A549 (cell line): ENCODE data around the gene MAP2. TPM values are rescaled to one million over a fixed set of nuclear protein-coding genes. Genes with fewer than 3 reads are reported as not detected.
A peak's percentile ranks its signal among the peaks of the same experiment; 100 is the strongest.

Experiments
- ATAC-seq, 2 experiments: fragments of 200-7000 bp in 1 of 2; fragments of >200 bp in 1 of 2; cut with Nextera tagmentation in 1 of 2; cut with Tn5 transposase in 1 of 2; 3 replicates each; pipeline versions ENCODE4 v1.8.0 to v1.9.1; 2018 to 2020; ENCODE audit warnings: mild to moderate bottlenecking in 1 of 2, moderate library complexity in 1 of 2
- CTCF ChIA-PET: fragments of 300-600 bp; sonication (Branson Sonifier 250); formaldehyde crosslinking; extraction: SDS; loops from one replicate; lab custom pipeline; 2021; ENCODE audit warnings: antibody characterized with exemption, inconsistent platforms; lab: Yijun Ruan, JAX
- POLR2A ChIA-PET: fragments of 350-600 bp; formaldehyde crosslinking; extraction: SDS; loops from one replicate; lab custom pipeline; 2021; ENCODE audit warnings: antibody characterized with exemption, inconsistent platforms; lab: Yijun Ruan, JAX
- DNase-seq, 2 experiments: peaks; one replicate each; pipeline versions ENCODE4 v3.0.0 to v3.0.0-alpha.2; 2011 to 2016; ENCODE audit warnings: low read depth in 1 of 2, low spot score in 1 of 2
- FAIRE-seq: peaks from 2 replicates; lab custom pipeline; 2011; peaks lifted over from hg19 to GRCh38; lab: Jason Lieb, UNC
- H3K27ac ChIP-seq, 2 experiments: fragments of >200 bp; sonication (Bioruptor Twin); formaldehyde crosslinking; 3 replicates each; pipeline ENCODE4 v1.5.1; 2016 to 2017
- H3K4me1 ChIP-seq: fragments of >200 bp; sonication (Bioruptor Twin); formaldehyde crosslinking; 3 replicates; pipeline ENCODE4 v1.6.1; 2016
- H3K4me2 ChIP-seq: fragments of >200 bp; sonication (Bioruptor Twin); formaldehyde crosslinking; 3 replicates; pipeline ENCODE4 v1.6.1; 2016
- H3K4me3 ChIP-seq: fragments of >200 bp; sonication (Bioruptor Twin); formaldehyde crosslinking; 3 replicates; pipeline ENCODE4 v1.5.1; 2016
- H3K9me3 ChIP-seq: fragments of >200 bp; sonication (Bioruptor Twin); formaldehyde crosslinking; 3 replicates; pipeline ENCODE4 v1.6.1; 2016
- BCL3 ChIP-seq: fragments of >200 bp; sonication (Bioruptor Twin); formaldehyde crosslinking; IDR thresholded peaks from 3 replicates; pipeline ENCODE4 v1.6.1; 2016
- BHLHE40 ChIP-seq: IDR thresholded peaks from 2 replicates; pipeline ENCODE4 v1.6.1; 2012; ENCODE audit warnings: low read depth, low read length, inconsistent platforms
- CBX2 ChIP-seq: fragments of 200-600 bp; sonication (generic); IDR thresholded peaks from 2 replicates; pipeline ENCODE4 v1.6.1; 2016; ENCODE audit warnings: low read depth, mild to moderate bottlenecking, borderline replicate concordance
- CBX8 ChIP-seq: fragments of 200-600 bp; sonication (generic); IDR thresholded peaks from 2 replicates; pipeline ENCODE4 v1.6.1; 2016
- CEBPB ChIP-seq, 2 experiments: fragments of >200 bp in 1 of 2; sonication (Bioruptor Twin) in 1 of 2; formaldehyde crosslinking in 1 of 2; IDR thresholded peaks; 2 replicates each; pipeline ENCODE4 v1.6.1; 2012 to 2016
- E2F6 ChIP-seq: IDR thresholded peaks from 2 replicates; pipeline ENCODE4 v1.6.1; 2012; ENCODE audit warnings: low read depth, borderline replicate concordance
- EHMT2 ChIP-seq: fragments of 200-600 bp; sonication (generic); IDR thresholded peaks from 2 replicates; pipeline ENCODE4 v1.6.1; 2016; ENCODE audit warnings: antibody characterized with exemption, low read depth, mild to moderate bottlenecking, moderate library complexity
- ELK1 ChIP-seq: fragments of 150-350 bp; IDR thresholded peaks from 2 replicates; pipeline ENCODE4 v1.6.1; 2014; ENCODE audit warnings: low read depth, mild to moderate bottlenecking, low read length
- FOSB ChIP-seq: fragments of 250-450 bp; sonication (Bioruptor Pico); IDR thresholded peaks from 2 replicates; pipeline ENCODE4 v1.5.0; 2020; ENCODE audit warnings: mild to moderate bottlenecking, moderate library complexity
- FOSL2 ChIP-seq, 2 experiments: fragments of 450-650 bp in 1 of 2; fragments of >200 bp in 1 of 2; sonication (Bioruptor Twin) in 1 of 2; formaldehyde crosslinking; IDR thresholded peaks; 2 replicates each; pipeline versions ENCODE4 v1.5.0 to v1.6.1; 2016 to 2020; ENCODE audit warnings: mild to moderate bottlenecking in 1 of 2, moderate library complexity in 1 of 2
- HDAC2 ChIP-seq: fragments of 200-600 bp; sonication (generic); IDR thresholded peaks from 2 replicates; pipeline ENCODE4 v1.6.1; 2016
- NPAS2 ChIP-seq: fragments of 250-450 bp; sonication (Bioruptor Pico); IDR thresholded peaks from 2 replicates; pipeline ENCODE4 v1.8.0; 2022; ENCODE audit warnings: mild to moderate bottlenecking, moderate library complexity, borderline replicate concordance
- RCOR1 ChIP-seq: fragments of 150-350 bp; IDR thresholded peaks from 2 replicates; pipeline ENCODE4 v1.6.1; 2014; ENCODE audit warnings: antibody characterized with exemption, low read length, low read depth
- RNF2 ChIP-seq: fragments of 200-600 bp; sonication (generic); IDR thresholded peaks from 2 replicates; pipeline ENCODE4 v1.6.1; 2016; ENCODE audit warnings: low read depth, mild to moderate bottlenecking, antibody characterized with exemption, moderate library complexity, borderline replicate concordance
- SMC3 ChIP-seq: fragments of >200 bp; sonication (Bioruptor Twin); formaldehyde crosslinking; IDR thresholded peaks from 3 replicates; pipeline ENCODE4 v1.6.1; 2018; ENCODE audit warnings: inconsistent platforms
- TP53 ChIP-seq: fragments of 250-450 bp; sonication (Bioruptor Pico); IDR thresholded peaks from 2 replicates; pipeline ENCODE4 v1.5.0; 2021; ENCODE audit warnings: mild to moderate bottlenecking, moderate library complexity
- ZC3H11A ChIP-seq: fragments of 450-650 bp; IDR thresholded peaks from 2 replicates; pipeline ENCODE4 v1.6.1; 2014; ENCODE audit warnings: antibody characterized with exemption, mild to moderate bottlenecking
- ZNF302 ChIP-seq: fragments of 250-450 bp; sonication (Bioruptor Pico); IDR thresholded peaks from 2 replicates; pipeline ENCODE4 v1.9.0; 2021; ENCODE audit warnings: inconsistent platforms, mild to moderate bottlenecking, moderate library complexity
- ZSCAN20 ChIP-seq: fragments of 250-450 bp; sonication (Bioruptor Pico); IDR thresholded peaks from 2 replicates; pipeline ENCODE4 v1.8.0; 2022; ENCODE audit warnings: mild to moderate bottlenecking, moderate library complexity
- WGBS: methylation state at CpG from one replicate; pipeline ENCODE4 v1.1.6; 2017; ENCODE audit errors: missing lambda C conversion rate; 5-methylcytosine and 5-hydroxymethylcytosine counted together
- polyA plus RNA-seq, 4 experiments: library from polyadenylated mRNA; depleted of rRNA in 3 of 4; stranded (reverse); fragments of >200 nt; fragmentation: RNase III in 1 of 4; extraction: RNeasy Plus Mini Kit Qiagen cat#74134 plus additional on column Dnase treatment in 1 of 4; gene quantifications; 2 replicates in 3 of 4; 3 replicates in 1 of 4; pipeline ENCODE4 v1.2.3, GENCODE V29; 2011 to 2017
- TF ChIP-seq, protein P1 (sequence below): fragments of 450-650 bp; IDR thresholded peaks from 2 replicates; pipeline ENCODE4 v1.6.1; 2014; ENCODE audit warnings: antibody characterized with exemption
- TF ChIP-seq, protein P2 (sequence below): fragments of 200-600 bp; sonication (generic); IDR thresholded peaks from 2 replicates; pipeline ENCODE4 v1.6.1; 2016; ENCODE audit warnings: antibody characterized with exemption, mild to moderate bottlenecking, moderate library complexity

Gene MAP2
- polyA plus RNA-seq, 2 of the 4 experiments (the other 2 are of a cell fraction) = 0.53 to 1.8 TPM

DNA sequence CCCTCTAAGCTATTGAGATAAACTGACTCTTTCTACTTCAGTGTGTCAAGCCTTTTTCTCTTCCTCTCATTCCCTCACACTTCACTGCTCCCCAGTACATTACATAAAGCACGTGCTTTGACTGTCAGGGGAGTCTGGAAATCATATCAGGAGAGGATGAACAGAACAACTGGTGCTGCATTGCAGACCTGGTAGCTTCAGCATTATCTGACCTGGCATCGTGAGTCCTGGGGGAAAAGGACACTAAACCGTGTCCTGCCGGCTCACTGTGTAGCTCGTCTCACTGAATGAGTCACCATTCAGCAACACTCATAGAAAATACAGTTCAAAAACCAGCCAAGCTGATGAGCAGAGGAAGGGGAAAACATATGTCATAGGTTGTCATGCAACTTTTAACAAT, 239.3 kb downstream of the MAP2 start:
- TF ChIP-seq, protein P1, sequence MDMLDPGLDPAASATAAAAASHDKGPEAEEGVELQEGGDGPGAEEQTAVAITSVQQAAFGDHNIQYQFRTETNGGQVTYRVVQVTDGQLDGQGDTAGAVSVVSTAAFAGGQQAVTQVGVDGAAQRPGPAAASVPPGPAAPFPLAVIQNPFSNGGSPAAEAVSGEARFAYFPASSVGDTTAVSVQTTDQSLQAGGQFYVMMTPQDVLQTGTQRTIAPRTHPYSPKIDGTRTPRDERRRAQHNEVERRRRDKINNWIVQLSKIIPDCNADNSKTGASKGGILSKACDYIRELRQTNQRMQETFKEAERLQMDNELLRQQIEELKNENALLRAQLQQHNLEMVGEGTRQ = no peak
- TF ChIP-seq FOSL2 (IDR thresholded peaks at IDR 0.05) (no peak), FOSL2 (CRISPR knock-in tag; IDR thresholded peaks at IDR 0.05) (0 out of 2 replicates have a peak, but pooled peaks have one; percentile 29), TP53 (CRISPR knock-in tag) (no peak)
- Histone ChIP-seq H3K4me3 (no peak overlapping the region), H3K9me3 (no peaks in the 10 kb centered on the region), H3K4me2 (0 out of 3 replicates have a peak overlapping the region, but pooled peaks have one; percentile 13), H3K4me1 (no peaks in the 10 kb centered on the region), H3K27ac (no peak overlapping the region)
- WGBS = 4% methylated on average over 5 of the region's 5 CpGs
- DNase-seq (no peak), FAIRE-seq (no peak), ATAC-seq (peak; percentile 24 to 34; a peak in 1 of 6 replicates)
- ChIA-PET CTCF (no interaction called here), POLR2A (no interaction called here)

GRCh38 chr2:209663656-209664055, 239.8 kb downstream of the MAP2 start:
- DNase-seq (no peak), ATAC-seq (no peak), FAIRE-seq (no peak)
- POLR2A ChIA-PET = no interaction called here
- 64% methylated on average over 4 of the region's 4 CpGs for WGBS
- H3K27ac ChIP-seq = no peak overlapping the region
- H3K4me2 ChIP-seq = no peak overlapping the region
- no peaks in the 10 kb centered on the region for H3K9me3 ChIP-seq
- no peak overlapping the region for H3K4me3 ChIP-seq
- TF ChIP-seq BCL3 (no peak), CBX8 (no peak), RNF2 (no peak), CEBPB (IDR thresholded peaks at IDR 0.05) (no peak), BHLHE40 (no peak), SMC3 (no peak), RCOR1 (no peak), HDAC2 (no peak), NPAS2 (CRISPR knock-in tag) (no peak)
- no peaks in the 10 kb centered on the region for H3K4me1 ChIP-seq
- CTCF ChIA-PET = no interaction called here

GRCh38 chr2:209666296-209666695, 242.4 kb downstream of the MAP2 start:
- no peak for ATAC-seq
- H3K4me3 ChIP-seq = no peak overlapping the region
- POLR2A ChIA-PET = no interaction called here
- WGBS = 19% methylated on average over 1 of the region's 1 CpG
- TF ChIP-seq ZSCAN20 (CRISPR knock-in tag) (no peak), ZC3H11A (no peak), CBX2 (no peak), ELK1 (no peak), CBX8 (no peak), EHMT2 (no peak), FOSB (no peak), SMC3 (no peak), E2F6 (no peak), ZNF302 (CRISPR knock-in tag) (no peak)
- TF ChIP-seq, protein P2, sequence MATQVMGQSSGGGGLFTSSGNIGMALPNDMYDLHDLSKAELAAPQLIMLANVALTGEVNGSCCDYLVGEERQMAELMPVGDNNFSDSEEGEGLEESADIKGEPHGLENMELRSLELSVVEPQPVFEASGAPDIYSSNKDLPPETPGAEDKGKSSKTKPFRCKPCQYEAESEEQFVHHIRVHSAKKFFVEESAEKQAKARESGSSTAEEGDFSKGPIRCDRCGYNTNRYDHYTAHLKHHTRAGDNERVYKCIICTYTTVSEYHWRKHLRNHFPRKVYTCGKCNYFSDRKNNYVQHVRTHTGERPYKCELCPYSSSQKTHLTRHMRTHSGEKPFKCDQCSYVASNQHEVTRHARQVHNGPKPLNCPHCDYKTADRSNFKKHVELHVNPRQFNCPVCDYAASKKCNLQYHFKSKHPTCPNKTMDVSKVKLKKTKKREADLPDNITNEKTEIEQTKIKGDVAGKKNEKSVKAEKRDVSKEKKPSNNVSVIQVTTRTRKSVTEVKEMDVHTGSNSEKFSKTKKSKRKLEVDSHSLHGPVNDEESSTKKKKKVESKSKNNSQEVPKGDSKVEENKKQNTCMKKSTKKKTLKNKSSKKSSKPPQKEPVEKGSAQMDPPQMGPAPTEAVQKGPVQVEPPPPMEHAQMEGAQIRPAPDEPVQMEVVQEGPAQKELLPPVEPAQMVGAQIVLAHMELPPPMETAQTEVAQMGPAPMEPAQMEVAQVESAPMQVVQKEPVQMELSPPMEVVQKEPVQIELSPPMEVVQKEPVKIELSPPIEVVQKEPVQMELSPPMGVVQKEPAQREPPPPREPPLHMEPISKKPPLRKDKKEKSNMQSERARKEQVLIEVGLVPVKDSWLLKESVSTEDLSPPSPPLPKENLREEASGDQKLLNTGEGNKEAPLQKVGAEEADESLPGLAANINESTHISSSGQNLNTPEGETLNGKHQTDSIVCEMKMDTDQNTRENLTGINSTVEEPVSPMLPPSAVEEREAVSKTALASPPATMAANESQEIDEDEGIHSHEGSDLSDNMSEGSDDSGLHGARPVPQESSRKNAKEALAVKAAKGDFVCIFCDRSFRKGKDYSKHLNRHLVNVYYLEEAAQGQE = no peak
- TF ChIP-seq, all 56 proteins: peak for 0
- H3K4me2 ChIP-seq = no peak overlapping the region
- FAIRE-seq (no peak), DNase-seq (no peak)
- no peak overlapping the region for H3K27ac ChIP-seq
- CTCF ChIA-PET = no interaction called here
- no peaks in the 10 kb centered on the region for H3K9me3 ChIP-seq
- no peaks in the 10 kb centered on the region for H3K4me1 ChIP-seq
